GM15510 (cell line): ENCODE measurements around the gene SDCBP2.

Experiments used
- POLR2A ChIP-seq: IDR thresholded peaks from 3 replicates; pipeline ENCODE4 v1.6.1; 2011; ENCODE audit warnings: borderline replicate concordance; ENCODE audit not compliant: insufficient read length; ENCODE audit errors: extremely low read depth

SDCBP2 gene

GRCh38 chr20:1300083-1300840 lies 28.7 kb downstream of the SDCBP2 start:
- TF ChIP-seq POLR2A: no peak

- TF ChIP-seq POLR2A: no peak
Observed at GRCh38 chr20:1299522-1299921, 29.4 kb downstream of the SDCBP2 start.

- TF ChIP-seq POLR2A: no peak
Observed at GRCh38 chr20:1298888-1299511, 29.9 kb downstream of the SDCBP2 start.

- no peak for TF ChIP-seq POLR2A
Observed at GRCh38 chr20:1298166-1298565, 30.8 kb downstream of the SDCBP2 start.

- TF ChIP-seq POLR2A: no peak
Observed at GRCh38 chr20:1297486-1297885, 31.5 kb downstream of the SDCBP2 start.

GRCh38 chr20:1296922-1297321 lies 32.0 kb downstream of the SDCBP2 start:
- TF ChIP-seq POLR2A: no peak

- no peak for TF ChIP-seq POLR2A
Observed at GRCh38 chr20:1296117-1296610, 32.8 kb downstream of the SDCBP2 start.

GRCh38 chr20:1295276-1295930 lies 33.5 kb downstream of the SDCBP2 start:
- TF ChIP-seq POLR2A: no peak

- TF ChIP-seq POLR2A: no peak
Observed at GRCh38 chr20:1294497-1294896, 34.4 kb downstream of the SDCBP2 start.

GRCh38 chr20:1293641-1294379 lies 35.1 kb downstream of the SDCBP2 start:
- TF ChIP-seq POLR2A: no peak

GRCh38 chr20:1292620-1293019 lies 36.3 kb downstream of the SDCBP2 start:
- TF ChIP-seq POLR2A: no peak

GRCh38 chr20:1291191-1291741 lies 37.7 kb downstream of the SDCBP2 start:
- no peak for TF ChIP-seq POLR2A

- no peak for TF ChIP-seq POLR2A
Observed at GRCh38 chr20:1287787-1288569, 41.0 kb downstream of the SDCBP2 start.

- no peak for TF ChIP-seq POLR2A
Observed at GRCh38 chr20:1287306-1287705, 41.6 kb downstream of the SDCBP2 start.
